Activated effector memory CD4-positive, alpha-beta T cell treated with Interleukin-2 at 50 U/mL for 16 hours (primary cell): ENCODE results near the gene STRN3.
"Not testable (repeated sequence)": the region's sequence is repeated elsewhere in the genome, so short reads cannot be mapped to it uniquely, and the experiment has no call there.

Source experiments
- DNase-seq: peaks from one replicate; pipeline ENCODE4 v3.0.0-alpha.2; 2020

Gene STRN3, protein sequence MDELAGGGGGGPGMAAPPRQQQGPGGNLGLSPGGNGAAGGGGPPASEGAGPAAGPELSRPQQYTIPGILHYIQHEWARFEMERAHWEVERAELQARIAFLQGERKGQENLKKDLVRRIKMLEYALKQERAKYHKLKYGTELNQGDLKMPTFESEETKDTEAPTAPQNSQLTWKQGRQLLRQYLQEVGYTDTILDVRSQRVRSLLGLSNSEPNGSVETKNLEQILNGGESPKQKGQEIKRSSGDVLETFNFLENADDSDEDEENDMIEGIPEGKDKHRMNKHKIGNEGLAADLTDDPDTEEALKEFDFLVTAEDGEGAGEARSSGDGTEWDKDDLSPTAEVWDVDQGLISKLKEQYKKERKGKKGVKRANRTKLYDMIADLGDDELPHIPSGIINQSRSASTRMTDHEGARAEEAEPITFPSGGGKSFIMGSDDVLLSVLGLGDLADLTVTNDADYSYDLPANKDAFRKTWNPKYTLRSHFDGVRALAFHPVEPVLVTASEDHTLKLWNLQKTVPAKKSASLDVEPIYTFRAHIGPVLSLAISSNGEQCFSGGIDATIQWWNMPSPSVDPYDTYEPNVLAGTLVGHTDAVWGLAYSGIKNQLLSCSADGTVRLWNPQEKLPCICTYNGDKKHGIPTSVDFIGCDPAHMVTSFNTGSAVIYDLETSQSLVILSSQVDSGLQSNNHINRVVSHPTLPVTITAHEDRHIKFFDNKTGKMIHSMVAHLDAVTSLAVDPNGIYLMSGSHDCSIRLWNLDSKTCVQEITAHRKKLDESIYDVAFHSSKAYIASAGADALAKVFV

DNA sequence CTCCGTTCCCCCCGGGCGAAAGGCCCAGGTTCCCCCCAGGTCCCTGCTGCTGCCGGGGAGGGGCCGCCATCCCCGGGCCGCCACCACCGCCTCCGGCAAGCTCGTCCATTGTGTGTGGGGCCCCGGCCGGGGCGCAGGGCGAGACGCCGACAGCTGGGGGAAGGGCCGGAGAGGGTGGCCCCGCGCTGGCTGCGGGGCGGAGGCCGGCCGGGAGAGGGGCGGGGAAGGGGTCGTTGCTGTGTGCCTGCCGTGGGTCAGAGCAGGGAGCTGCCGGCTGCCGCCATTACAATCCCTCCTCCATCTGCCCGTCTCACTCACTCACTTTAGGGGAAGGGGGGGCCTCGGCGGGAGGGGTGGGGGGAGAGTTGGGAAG, at the start of gene STRN3:
TSS of gene STRN3 (minus strand) at position 303 of the 373 bp plus-strand sequence. CDS start at position 109, 194 bp downstream.
- DNase-seq: no peak

DNA sequence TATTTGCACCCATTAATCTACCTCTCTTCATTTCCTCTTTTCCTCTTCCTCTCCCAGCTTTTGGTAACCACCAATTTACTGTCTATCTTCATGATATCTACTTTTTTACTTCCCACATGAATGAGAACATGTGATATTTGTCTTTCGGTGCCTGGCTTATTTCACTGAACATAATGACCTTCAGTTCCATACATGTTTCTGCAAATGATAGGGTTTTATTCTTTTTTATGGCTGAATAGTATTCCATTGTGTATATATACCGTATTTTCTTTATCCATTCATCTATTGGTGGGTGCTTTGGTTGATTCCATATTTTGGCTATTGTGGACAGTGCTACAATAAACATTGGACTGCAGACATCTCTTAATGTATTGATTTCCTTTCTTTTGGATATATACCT, 49.0 kb upstream of the STRN3 start:
- DNase-seq: no peak

DNA sequence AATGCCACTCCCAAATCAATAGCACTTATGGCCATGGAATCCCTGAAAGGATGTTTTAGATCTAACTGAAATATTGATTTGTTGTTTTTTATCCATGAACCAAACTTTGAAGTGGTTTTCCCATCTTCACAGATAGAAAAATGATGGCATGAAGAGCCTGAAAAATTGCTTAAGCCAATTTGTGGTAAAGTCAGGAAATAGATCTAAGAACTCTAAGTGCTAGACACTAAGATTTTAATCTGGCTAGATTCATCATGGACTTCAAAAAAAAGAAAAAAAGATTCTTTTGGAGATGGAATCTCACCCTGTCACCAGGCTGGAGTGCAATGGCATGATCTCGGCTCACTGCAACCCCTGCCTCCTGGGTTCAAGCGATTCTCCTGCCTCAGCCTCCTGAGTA, 45.0 kb upstream of the STRN3 start:
- no peak for DNase-seq

DNA sequence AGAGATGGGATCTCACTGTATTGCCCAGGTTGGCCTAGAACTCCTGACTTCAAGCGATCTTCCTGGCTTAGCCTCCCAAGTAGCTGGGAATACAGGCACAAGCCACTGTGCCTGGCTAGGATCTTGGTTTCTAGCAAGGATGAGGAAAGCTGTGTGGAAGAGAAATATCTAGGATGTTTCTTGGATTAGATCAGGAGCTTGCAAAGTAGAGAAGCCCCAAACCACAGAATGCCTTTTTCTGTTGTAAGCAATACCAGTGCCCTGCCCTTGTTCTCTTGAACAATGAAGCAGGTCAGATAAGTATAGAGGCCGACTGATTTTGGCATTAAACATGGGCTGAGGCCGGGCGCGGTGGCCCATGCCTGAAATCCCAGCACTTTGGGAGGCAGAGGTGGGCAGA, 44.3 kb upstream of the STRN3 start:
- no peak for DNase-seq

DNA sequence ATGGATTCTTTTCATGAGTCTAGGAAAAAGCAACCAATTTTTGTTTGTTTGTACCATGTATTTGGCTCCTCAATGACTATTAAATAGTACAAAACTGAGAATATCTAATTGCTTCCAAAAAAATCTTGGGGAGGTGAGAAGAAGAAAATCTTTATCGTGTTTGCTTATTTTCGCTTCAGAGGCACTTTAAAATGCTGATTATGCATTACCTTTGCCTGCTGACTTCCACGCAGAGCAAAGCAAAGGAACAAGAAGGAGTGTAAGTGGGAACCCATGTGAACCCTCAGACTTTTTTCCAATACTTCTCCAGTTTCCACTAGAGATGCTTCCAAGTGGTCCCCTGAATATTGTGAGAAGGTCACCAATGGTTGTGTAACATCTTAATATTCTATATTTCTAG, 43.2 kb upstream of the STRN3 start:
- DNase-seq: no peak

DNA sequence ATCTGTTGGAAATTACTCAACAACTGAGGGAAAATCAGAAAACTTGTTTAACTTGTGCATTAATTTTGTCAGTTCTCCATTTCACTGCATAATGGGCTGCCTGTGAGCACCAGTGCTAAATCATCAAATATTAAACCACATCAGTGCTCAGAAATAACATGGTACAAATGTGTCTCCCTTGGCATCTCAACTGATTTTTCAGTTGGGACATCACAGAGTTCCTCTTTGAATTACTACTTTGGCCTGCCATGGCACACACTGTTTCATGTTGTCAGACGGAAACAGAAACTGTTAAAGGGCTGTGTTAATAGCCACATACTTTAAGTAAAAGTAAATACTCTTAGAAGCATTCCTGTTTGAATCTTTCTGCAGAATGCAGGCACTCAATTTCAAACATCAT, 42.1 kb upstream of the STRN3 start:
- no peak for DNase-seq

DNA sequence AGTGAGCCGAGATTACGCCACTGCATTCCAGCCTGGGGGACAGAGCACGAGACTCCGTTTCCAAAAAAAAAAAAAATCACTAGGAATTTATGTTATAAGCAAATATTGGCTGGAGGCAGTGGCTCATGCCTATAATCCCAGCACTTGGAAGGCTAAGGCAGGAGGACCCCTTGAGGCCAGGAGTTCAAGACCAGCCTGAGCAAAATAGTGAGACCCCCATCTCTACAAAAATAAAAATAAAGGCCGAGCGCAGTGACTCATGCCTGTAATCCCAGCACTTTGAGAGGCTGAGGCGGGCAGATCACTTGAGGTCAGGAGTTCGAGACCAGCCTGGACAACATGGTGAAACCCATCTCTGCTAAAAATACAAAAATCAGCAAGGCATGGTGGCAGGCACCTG, 36.7 kb upstream of the STRN3 start:
- not testable (repeated sequence) for DNase-seq

DNA sequence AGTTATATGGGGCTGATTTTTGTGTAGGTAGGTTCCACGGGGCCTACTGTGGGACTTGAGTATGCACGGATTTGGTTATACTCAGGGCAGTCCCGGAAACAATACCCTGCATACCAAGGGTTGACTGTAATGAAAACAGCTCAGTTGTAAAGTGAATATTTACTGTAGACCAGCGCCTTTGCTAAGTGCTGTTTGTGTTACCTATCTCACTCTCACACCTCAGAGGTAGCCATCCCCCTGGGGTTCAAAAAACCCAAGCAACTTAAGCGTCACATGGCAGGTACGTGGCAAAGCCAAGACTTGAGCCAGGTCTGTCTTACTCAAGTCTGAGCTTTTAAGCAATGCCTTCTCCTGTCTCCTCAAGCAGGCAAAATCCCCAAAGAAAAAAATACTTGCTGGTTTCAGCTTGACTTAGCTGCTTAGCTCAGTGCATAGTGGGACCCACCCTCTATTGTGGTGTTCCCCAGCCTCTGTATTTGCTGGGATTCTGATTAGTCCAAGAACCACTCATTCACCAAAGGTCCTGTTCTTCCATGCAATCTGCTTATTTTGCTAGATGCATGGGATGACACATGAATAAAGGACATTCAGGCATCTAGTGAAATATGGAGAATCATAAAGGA, 34.2 kb upstream of the STRN3 start:
- DNase-seq: no peak

DNA sequence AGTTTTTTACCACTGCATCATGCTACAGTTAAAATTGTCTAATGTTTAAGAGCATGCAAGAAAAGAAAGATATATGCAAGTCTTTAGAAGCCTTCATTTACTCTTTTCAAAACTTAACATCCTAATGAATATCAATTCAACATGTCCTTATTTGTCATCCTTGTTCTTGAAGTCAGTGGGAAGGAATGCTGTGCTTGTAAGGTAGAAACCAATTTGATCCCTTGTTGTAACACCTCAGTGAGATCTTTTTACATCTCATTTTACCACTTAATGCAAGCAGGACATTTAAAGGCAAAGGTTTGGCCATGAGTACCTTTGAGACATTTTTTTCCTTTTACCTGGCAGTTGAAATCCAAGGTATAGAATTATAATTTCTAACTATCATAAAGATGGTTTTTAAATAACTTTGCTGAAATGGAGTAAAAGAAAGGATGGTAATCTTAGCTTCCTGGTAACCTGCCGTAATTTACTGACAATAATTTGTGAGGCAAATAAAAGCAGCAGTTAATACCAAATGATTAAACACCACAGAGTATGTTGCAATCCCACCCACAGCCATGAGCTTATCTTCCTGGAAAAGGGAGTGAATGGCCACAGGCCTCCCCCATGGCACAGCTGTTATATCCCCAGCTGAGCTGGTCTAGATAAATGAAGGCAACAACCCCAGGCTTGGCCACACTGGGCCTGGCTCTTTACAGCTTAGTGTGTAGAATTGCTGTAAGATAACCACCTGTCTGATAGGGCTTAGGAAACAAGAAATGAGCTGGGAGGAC, 33.2 kb upstream of the STRN3 start:
- no peak for DNase-seq

DNA sequence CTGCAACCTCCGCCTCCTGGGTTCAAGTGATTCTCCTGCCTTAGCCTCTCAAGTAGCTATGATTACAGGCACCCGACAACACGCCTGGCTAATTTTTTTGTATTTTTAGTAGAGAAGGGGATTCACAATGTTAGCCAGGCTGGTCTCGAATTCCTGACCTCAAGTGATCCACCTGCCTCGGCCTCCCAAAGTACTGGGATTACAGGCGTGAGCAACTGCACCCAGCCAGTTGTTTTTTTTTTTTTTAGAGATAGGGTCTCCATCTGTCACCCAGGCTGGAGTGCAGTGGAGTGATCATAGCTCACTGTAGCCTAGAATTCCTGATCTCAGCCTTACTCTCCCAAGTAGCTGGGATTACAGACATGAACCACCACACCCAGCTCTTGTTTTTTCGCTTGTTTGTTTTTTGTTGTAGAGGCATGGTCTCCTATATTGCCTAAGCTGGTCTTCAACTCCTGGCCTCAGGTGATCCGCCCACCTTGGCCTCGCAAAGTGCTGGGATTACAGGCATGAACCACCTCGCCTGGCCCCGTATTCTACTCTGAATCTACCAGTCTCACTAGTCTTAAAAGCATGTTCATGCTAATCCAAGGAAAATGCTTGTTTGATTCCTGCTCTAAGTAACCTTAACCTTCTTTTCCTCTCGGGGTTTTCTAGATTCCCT, 31.7 kb upstream of the STRN3 start:
- no peak for DNase-seq

DNA sequence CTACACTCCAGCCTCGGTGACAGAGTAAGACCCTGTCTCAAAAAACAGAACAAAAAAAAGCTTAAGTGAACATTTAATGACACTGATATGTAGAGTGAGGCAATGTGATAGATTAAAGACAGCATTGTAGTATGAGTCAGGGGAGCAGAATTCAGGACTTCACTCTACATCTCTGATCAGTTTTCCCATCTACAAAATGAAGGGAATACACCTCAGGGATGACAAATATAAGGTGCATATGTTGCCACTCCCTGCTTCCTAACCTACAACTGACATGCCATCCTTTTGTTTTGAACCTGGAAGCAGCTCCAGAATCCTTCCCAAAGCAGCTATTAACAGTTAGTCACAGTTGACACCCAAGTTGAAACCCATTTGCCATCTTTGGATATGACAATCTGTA, 30.9 kb upstream of the STRN3 start:
- DNase-seq: no peak

DNA sequence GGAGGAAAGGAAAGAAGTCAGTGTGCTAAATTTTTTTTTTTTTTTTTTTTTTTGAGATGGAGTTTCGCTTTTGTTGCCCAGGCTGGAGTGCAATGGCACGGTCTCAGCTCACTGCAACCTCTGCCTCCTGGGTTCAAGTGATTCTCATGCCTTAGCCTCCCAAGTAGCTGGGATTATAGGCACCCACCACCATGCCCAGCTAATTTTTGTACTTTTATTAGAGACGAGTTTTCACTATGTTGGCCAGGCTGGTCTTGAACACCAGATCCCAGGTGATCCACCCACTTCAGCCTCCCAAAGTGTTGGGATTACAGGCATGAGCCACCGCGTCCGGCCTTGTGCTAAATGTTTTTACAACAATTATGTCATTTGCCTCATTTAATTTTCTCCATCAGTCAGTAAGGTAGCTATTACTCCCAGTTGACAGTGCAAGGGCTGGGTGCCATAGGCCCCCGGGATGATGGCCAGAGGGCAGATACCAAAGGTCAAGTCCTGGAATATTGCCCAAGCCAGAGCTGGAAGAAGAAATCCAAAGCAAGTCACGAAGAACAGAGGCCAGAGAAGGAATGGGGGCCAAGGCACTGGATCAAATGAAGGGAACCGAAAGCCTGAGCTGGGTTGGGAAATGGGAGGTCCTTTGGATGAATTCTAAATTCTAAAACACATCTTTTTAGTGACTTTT, 26.9 kb upstream of the STRN3 start:
- not testable (repeated sequence) for DNase-seq

DNA sequence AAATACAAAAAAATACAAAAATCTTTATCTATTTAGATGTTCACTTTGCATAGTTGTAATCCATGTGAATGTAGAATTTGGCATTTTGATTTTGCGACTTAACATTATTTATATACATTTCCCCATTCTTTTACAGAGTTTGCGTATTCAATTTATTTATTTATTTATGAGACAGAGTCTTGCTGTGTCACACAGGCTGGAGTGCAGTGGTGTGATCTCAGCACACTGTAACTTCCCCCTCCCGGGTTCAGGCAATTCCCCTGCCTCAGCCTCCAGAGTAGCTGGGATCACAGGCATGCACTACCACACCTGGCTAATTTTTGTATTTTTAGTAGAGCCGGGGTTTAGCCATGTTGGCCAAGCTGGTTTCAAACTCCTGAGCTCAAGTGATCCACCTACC, 25.3 kb upstream of the STRN3 start:
- DNase-seq: no peak

DNA sequence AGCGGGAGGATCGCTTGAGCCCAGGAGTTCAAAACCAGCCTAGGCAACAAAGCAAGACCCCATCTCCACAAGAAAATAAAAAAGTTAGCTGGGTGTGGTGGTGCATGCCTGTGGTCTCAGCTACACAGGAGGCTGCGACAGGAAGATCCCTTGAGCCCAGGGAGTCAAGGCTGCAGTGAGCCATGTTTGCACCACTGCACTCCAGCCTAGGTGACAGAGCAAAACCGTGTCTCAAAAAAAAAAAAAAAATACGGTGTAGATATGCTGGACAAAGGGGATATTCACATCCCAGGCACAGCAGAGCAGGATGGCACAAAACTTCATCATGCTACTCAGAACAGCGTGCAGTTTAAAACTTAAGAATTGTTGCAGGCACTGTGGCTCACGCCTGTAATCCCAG, 24.8 kb upstream of the STRN3 start:
- DNase-seq: no peak

DNA sequence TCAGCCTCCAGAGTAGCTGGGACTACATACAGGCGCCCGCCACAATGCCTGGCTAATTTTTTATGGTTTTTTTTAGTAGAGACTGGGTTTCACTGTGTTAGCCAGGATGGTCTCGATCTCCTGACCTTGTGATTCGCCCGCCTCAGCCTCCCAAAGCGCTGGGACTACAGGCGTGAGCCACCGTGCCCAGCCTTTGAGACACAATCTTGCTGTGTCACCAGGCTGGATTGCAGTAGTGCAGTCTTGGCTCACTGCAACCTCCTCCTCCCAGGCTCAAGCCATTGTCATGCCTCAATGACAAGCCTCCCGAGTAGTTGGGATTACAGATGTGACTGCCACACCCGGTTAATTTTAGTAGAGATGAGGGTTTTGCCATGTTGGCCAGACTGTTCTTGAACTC, 21.3 kb upstream of the STRN3 start:
- DNase-seq: no peak

DNA sequence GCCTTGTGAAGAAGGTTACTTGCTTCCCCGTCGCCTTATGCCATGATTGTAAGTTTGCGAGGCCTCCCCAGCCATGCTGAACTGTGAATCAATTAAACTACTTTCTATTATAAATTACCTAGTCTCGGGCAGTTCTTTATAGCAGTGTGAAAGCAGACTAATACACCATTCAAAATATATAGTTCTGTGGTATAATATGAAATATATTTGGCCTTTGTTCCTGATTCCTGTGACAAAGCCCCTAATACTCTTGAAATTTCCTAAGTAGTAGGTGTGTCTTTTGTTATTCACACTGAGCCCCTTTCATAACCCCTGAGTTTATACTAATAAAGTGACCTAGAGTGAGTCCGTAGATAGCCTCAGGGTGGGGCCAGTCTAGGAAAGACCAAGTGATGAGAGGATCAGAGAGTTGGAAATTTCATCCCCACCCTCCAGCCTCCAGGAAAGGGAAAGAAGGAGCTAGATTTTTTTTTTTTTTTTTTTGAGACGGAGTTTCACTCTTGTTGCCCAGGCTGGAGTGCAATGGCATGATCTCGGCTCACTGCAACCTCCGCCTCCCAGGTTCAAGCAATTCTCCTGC, 19.4 kb upstream of the STRN3 start:
- no peak for DNase-seq

DNA sequence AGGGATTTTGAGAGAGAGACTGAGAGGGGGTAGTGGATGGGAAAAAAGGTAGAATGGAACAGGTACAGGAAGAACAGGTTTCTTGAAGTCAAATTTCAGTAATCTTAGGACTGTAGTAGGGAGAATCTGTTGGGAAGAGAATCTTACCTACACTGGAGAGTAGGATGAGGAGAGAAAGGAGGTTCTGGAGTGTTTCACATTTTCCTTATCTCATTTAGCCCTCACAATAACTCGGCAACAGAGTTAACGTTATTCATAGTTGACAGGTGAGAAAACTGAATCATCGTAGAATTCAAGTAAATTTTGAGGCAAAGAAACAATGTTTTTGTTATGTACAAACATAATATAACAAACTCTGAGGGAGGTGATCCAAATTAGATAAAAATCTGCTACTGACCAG, 17.2 kb upstream of the STRN3 start:
- DNase-seq: no peak

DNA sequence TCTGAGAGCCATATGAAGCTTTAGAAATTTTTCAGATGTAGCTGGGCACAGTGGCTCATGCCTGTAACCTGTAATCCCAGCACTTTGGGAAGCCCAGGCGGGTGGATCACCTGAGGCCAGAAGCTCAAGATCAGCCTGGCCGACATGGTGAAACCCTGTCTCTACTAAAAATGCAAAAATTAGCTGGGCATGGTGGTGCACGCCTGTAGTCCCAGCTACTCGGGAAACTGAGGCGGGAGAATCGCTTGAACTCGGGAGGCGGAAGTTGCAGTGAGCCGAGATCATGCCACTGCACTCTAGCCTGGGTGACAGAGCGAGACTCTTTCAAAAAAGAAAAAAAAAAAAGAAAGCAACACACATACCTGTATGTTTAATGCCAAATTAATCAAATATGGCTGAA, 16.7 kb upstream of the STRN3 start:
- DNase-seq: not testable (repeated sequence)

DNA sequence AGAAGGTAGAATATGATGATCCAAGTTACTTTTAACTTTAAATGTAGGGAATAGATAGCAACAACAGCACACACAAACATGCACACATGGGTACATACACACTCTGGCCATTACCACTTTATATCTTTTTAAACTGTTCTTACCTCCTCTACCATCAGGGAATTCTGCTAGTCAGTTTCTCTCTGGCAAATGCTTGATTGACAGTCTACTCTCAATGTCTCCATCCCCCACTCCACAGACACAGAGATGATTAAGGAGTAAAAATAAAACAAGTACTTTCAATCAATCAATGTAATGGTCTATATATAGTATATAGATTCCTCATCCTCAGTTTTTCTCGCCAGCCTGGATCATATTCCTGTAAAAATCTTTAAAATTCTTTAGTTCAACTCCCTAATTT, 16.1 kb upstream of the STRN3 start:
- no peak for DNase-seq

DNA sequence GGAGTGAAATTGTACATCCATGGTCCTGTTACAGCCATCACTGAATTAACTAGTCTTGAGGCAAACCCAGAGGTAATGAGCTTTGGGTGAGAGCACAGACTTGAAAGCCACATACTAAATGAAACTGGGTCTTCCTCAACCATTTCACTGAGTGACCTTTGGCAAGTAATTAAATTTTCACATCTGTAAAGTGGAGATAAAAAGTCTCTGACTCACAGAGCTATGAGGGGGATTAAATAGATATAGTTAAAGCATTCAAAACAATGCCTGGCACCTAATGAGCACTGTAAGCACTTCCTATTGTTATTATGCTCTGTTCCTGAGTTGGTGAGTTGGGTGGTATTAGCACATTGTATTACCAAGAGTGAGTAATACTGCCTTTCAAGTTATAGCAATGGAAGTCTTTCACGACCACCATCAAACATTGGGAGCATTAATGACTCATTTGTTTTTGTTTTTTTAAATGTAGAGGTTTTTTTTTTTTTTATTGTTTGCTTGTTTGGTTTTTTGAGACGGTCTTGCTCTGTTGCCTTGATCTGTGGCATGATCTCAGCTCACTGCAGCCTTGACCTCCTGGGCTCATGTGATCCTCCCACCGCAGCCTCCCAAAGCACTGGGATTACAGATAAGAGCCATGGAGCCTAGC, 12.5 kb upstream of the STRN3 start:
- no peak for DNase-seq

DNA sequence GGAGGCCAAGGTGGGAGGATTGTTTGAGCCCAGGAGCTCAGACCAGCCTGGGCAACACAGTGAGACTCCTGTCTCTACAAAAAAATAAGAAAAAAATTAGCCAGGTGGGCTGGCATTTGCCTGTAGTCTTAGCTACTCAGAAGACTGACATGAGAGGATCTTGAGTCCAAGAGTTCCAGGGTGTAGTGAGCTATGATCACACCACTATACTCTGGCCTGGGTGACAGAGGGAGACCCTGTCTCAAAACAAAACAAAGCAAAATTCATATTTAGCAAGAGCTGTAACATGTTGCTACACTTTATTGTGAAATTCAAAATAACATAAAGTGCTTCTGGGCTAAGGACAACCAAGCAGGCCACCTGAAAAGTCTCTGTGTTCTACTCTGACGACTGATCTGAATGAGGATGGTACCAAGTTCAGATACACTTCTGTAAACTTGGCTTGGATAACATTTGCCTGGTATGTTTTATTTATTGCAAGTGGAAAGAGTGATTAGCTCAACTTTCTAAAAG, 11.6 kb upstream of the STRN3 start:
- DNase-seq: no peak
